ENCODE results near the gene ACSF2. TPM values are rescaled to one million over a fixed set of nuclear protein-coding genes. Genes with fewer than 3 reads are reported as not detected.
A peak's percentile ranks its signal among the peaks of the same experiment; 100 is the strongest.
"Not testable (repeated sequence)": the region's sequence is repeated elsewhere in the genome, so short reads cannot be mapped to it uniquely, and the experiment has no call there.

Gene ACSF2
- total RNA-seq, 1 donor from 2014 or later = 18.2 TPM

GRCh38 chr17:50426472-50426782 is 409 bp downstream of the ACSF2 start:
- TF ChIP-seq, protein P1, sequence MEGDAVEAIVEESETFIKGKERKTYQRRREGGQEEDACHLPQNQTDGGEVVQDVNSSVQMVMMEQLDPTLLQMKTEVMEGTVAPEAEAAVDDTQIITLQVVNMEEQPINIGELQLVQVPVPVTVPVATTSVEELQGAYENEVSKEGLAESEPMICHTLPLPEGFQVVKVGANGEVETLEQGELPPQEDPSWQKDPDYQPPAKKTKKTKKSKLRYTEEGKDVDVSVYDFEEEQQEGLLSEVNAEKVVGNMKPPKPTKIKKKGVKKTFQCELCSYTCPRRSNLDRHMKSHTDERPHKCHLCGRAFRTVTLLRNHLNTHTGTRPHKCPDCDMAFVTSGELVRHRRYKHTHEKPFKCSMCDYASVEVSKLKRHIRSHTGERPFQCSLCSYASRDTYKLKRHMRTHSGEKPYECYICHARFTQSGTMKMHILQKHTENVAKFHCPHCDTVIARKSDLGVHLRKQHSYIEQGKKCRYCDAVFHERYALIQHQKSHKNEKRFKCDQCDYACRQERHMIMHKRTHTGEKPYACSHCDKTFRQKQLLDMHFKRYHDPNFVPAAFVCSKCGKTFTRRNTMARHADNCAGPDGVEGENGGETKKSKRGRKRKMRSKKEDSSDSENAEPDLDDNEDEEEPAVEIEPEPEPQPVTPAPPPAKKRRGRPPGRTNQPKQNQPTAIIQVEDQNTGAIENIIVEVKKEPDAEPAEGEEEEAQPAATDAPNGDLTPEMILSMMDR (IDR thresholded peaks at IDR 0.05; ENCODE audit: borderline replicate concordance) = no peak
- no peak for DNase-seq
- Histone ChIP-seq H3K9me3 (replicated peaks) (no peaks in the 10 kb centered on the region), H3K27ac (replicated peaks) (peak overlapping the region; percentile 83), H3K4me3 (peak overlapping the region; percentile 90), H3K36me3 (no peaks in the 10 kb centered on the region), H3K4me1 (peaks cover 44% of the 10 kb centered on the region), H3K27me3 (ENCODE audit: low read depth) (no peaks in the 10 kb centered on the region)
- intact Hi-C loops (cut with micrococcal nuclease) = no loop called here

- H3K4me3 ChIP-seq = peak overlapping the region; percentile 90
- intact Hi-C loops (cut with micrococcal nuclease) = no loop called here
Observed at GRCh38 chr17:50426814-50427787, 1.1 kb downstream of the ACSF2 start.

GRCh38 chr17:50428126-50428525 is 2.1 kb downstream of the ACSF2 start:
- H3K27ac ChIP-seq (replicated peaks); intact Hi-C loops (cut with micrococcal nuclease); DNase-seq; H3K9me3 ChIP-seq (replicated peaks); H3K27me3 ChIP-seq (ENCODE audit: low read depth); H3K36me3 ChIP-seq; H3K4me3 ChIP-seq: not testable (repeated sequence)
- H3K4me1 ChIP-seq = peaks cover 37% of the 10 kb centered on the region

More at GRCh38 chr17:50426814-50427787, 1.1 kb downstream of the ACSF2 start:
- no peaks in the 10 kb centered on the region for H3K27me3 ChIP-seq (ENCODE audit: low read depth)
- TF ChIP-seq, protein P1 (IDR thresholded peaks at IDR 0.05; ENCODE audit: borderline replicate concordance) = no peak
- no peaks in the 10 kb centered on the region for H3K9me3 ChIP-seq (replicated peaks)
- peak; percentile 17 for DNase-seq
- peak overlapping the region; percentile 83 for H3K27ac ChIP-seq (replicated peaks)
- H3K4me1 ChIP-seq = peaks cover 37% of the 10 kb centered on the region
- H3K36me3 ChIP-seq = no peaks in the 10 kb centered on the region

GRCh38 chr17:50428831-50429424 is 2.9 kb downstream of the ACSF2 start:
- Histone ChIP-seq H3K27me3 (ENCODE audit: low read depth) (no peaks in the 10 kb centered on the region), H3K4me1 (peaks cover 37% of the 10 kb centered on the region), H3K4me3 (no peak overlapping the region), H3K36me3 (no peaks in the 10 kb centered on the region), H3K27ac (replicated peaks) (no peak overlapping the region), H3K9me3 (replicated peaks) (no peaks in the 10 kb centered on the region)
- no peak for DNase-seq
- TF ChIP-seq, protein P1 (IDR thresholded peaks at IDR 0.05; ENCODE audit: borderline replicate concordance) = no peak
- intact Hi-C loops (cut with micrococcal nuclease) = no loop called here

DNA sequence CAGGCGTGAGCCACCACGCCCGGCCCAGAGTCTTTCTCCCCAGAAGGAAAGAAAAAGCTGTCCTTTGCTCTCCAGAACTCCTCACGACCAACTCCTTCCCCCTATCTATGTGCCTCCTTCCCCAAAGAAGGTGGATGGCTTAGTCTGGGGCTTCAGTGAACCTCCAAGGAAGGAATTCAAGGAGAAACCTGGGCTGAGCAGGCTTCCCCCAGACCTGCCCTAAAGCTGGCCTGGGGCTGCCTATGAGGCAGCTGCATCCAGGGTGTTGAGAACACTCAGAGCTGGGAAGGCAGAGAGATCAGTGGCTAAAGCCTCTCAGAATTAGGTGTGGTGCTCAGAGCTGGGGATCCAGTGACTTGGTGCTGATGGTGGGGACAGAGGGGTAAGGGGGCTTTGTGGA is 3.8 kb downstream of the ACSF2 start:
- Histone ChIP-seq H3K4me3 (no peak overlapping the region), H3K27me3 (ENCODE audit: low read depth) (no peaks in the 10 kb centered on the region), H3K9me3 (replicated peaks) (no peaks in the 10 kb centered on the region), H3K36me3 (no peaks in the 10 kb centered on the region), H3K27ac (replicated peaks) (no peak overlapping the region), H3K4me1 (peaks cover 35% of the 10 kb centered on the region)
- intact Hi-C loops (cut with micrococcal nuclease) = no loop called here
- DNase-seq = no peak
- TF ChIP-seq, protein P1 (IDR thresholded peaks at IDR 0.05; ENCODE audit: borderline replicate concordance) = no peak

Measured in left ventricle myocardium inferior (tissue), 1 donor.